B cell (primary cell): Measurements from ENCODE around the gene ATP6V0A1.

Experiments
- EZH2 ChIP-seq: IDR thresholded peaks from 2 replicates; pipeline ENCODE4 v1.6.1; 2012; ENCODE audit warnings: borderline replicate concordance, low read depth, mild to moderate bottlenecking, moderate library complexity, low read length; ENCODE audit not compliant: insufficient read depth, poor library complexity, severe bottlenecking
- TF ChIP-seq, protein P1 (sequence below): fragments of 200-600 bp; IDR thresholded peaks from one replicate; pipeline ENCODE4 v1.8.0; 2022; ENCODE audit warnings: antibody characterized with exemption, mild to moderate bottlenecking

DNA sequence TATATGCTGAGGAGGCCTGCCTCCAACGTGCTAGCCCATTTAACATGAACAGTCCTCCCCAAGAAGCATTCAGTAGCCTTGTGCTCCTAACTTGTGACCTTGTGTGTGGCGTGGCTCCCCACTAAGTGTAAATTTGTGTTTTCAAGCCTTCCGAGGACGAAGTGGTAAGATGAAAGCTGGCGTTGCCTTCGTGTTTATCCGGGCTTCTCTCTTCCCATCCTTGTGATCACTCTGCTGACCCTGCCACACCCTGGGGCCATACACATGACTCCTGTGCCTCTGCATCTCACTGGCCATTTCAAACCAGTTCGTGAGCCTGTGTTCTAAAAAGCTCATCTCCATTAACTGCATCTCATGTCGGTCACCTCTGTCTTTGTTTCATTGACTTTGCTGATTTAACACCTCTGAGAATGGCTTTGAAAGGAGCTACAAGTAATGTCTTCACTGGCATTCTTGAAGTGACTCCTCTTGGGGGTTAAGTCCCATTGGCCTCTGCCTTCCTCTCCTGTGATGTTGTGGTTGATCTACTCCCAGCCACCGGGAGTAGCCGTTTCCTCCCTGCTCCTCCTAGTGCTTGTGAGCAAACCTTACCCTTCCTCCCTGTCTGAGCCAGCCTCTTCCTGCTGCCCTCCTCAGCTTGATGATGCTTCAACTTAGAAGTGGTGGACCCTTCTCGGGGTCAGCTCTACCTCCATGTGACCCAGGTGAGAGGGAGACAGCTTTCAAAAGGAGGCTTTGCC, 49.9 kb downstream of the ATP6V0A1 start:
- TF ChIP-seq, protein P1, sequence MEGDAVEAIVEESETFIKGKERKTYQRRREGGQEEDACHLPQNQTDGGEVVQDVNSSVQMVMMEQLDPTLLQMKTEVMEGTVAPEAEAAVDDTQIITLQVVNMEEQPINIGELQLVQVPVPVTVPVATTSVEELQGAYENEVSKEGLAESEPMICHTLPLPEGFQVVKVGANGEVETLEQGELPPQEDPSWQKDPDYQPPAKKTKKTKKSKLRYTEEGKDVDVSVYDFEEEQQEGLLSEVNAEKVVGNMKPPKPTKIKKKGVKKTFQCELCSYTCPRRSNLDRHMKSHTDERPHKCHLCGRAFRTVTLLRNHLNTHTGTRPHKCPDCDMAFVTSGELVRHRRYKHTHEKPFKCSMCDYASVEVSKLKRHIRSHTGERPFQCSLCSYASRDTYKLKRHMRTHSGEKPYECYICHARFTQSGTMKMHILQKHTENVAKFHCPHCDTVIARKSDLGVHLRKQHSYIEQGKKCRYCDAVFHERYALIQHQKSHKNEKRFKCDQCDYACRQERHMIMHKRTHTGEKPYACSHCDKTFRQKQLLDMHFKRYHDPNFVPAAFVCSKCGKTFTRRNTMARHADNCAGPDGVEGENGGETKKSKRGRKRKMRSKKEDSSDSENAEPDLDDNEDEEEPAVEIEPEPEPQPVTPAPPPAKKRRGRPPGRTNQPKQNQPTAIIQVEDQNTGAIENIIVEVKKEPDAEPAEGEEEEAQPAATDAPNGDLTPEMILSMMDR = no peak
- TF ChIP-seq EZH2 = no peak
